Measurements from ENCODE around the gene SMARCA2.

The SMARCA2 gene

GRCh38 chr9:2015581-2016407 lies 647 bp downstream of the SMARCA2 start:
- peak in 2 of 3 experiments; percentile 41 to 51 for DNase-seq (ENCODE audit: low read depth in 3 of 3)

GRCh38 chr9:2016408-2017330 lies 1.5 kb downstream of the SMARCA2 start:
- DNase-seq (ENCODE audit: low read depth in 3 of 3), result peak; percentile 30 to 64 (median 38)

GRCh38 chr9:2017331-2018161 lies 2.4 kb downstream of the SMARCA2 start:
- DNase-seq (ENCODE audit: low read depth in 3 of 3), result peak; percentile 45 to 62 (median 61)

- DNase-seq (ENCODE audit: low read depth in 3 of 3), result no peak
These were observed 3.1 kb downstream of the SMARCA2 start for GRCh38 chr9:2018162-2018643.

GRCh38 chr9:2018764-2019558 lies 3.8 kb downstream of the SMARCA2 start:
- no peak for DNase-seq (ENCODE audit: low read depth in 3 of 3)

- no peak for DNase-seq (ENCODE audit: low read depth in 3 of 3)
These were observed 4.6 kb downstream of the SMARCA2 start for GRCh38 chr9:2019723-2020122.

GRCh38 chr9:2021731-2022130 lies 6.6 kb downstream of the SMARCA2 start:
- no peak for DNase-seq (ENCODE audit: low read depth in 3 of 3)

GRCh38 chr9:2022560-2022959 lies 7.4 kb downstream of the SMARCA2 start:
- no peak for DNase-seq (ENCODE audit: low read depth in 3 of 3)

GRCh38 chr9:2023042-2023441 lies 7.9 kb downstream of the SMARCA2 start:
- no peak for DNase-seq (ENCODE audit: low read depth in 3 of 3)

GRCh38 chr9:2023532-2023931 lies 8.4 kb downstream of the SMARCA2 start:
- DNase-seq (ENCODE audit: low read depth in 3 of 3), result no peak

- DNase-seq (ENCODE audit: low read depth in 3 of 3), result no peak
These were observed 10.0 kb downstream of the SMARCA2 start for GRCh38 chr9:2024888-2025782.

GRCh38 chr9:2026220-2026997 lies 11.3 kb downstream of the SMARCA2 start:
- no peak for DNase-seq (ENCODE audit: low read depth in 3 of 3)

- no peak for DNase-seq (ENCODE audit: low read depth in 3 of 3)
These were observed 12.5 kb downstream of the SMARCA2 start for GRCh38 chr9:2027543-2028160.

GRCh38 chr9:2028888-2029287 lies 13.7 kb downstream of the SMARCA2 start:
- no peak for DNase-seq (ENCODE audit: low read depth in 3 of 3)

GRCh38 chr9:2029666-2030170 lies 14.6 kb downstream of the SMARCA2 start:
- no peak for DNase-seq (ENCODE audit: low read depth in 3 of 3)

GRCh38 chr9:2032234-2032633 lies 17.1 kb downstream of the SMARCA2 start:
- DNase-seq (ENCODE audit: low read depth in 3 of 3), result no peak

- DNase-seq (ENCODE audit: low read depth in 3 of 3), result no peak
These were observed 21.7 kb downstream of the SMARCA2 start for GRCh38 chr9:2036844-2037243.

Data from stimulated activated CD4-positive, alpha-beta T cell treated with anti-CD3 and anti-CD28 coated beads, TNF-alpha, amount 100 ng/mL, for 24 hours (primary cell).